Measurements from ENCODE around the gene FKBP1A.

DNA sequence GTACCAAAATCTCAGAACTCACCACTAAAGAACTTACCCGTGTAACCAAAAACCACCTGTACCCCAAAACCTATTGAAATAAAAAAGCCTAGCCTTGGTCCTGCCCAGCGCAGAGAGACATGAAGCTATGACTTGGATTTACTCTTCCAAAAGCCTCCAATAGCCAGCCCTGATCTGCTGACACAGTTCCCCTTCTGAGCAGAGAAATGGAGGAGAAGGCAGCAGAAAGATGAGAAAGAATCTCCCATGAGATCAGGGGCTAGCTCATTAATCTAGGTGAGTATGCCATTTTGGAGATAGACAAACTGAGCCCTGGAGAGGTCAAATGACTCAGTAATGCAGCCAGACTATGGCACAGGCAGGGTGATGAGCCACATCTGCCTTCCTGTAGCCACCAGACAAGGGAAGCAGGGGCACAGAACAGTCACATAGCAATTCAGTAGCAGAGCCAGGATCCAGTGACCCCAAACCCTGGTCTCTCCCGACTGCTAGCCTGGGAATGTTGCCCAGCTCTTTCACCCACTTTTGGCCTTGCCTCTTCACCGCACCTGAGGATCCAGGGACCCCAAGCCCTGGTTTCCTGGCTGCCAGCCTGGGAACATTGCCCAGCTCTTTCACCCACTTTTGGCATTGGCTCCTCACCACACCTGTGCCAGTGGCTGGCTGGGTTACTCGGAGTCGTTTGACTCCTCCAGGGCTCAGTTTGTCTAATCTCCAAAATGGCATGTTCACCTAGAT, 56.7 kb downstream of the FKBP1A start:
- TF ChIP-seq, protein P1, sequence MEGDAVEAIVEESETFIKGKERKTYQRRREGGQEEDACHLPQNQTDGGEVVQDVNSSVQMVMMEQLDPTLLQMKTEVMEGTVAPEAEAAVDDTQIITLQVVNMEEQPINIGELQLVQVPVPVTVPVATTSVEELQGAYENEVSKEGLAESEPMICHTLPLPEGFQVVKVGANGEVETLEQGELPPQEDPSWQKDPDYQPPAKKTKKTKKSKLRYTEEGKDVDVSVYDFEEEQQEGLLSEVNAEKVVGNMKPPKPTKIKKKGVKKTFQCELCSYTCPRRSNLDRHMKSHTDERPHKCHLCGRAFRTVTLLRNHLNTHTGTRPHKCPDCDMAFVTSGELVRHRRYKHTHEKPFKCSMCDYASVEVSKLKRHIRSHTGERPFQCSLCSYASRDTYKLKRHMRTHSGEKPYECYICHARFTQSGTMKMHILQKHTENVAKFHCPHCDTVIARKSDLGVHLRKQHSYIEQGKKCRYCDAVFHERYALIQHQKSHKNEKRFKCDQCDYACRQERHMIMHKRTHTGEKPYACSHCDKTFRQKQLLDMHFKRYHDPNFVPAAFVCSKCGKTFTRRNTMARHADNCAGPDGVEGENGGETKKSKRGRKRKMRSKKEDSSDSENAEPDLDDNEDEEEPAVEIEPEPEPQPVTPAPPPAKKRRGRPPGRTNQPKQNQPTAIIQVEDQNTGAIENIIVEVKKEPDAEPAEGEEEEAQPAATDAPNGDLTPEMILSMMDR (IDR thresholded peaks at IDR 0.05), result no peak
- no peak for TF ChIP-seq POLR2A (IDR thresholded peaks at IDR 0.05)
- TF ChIP-seq EP300 (IDR thresholded peaks at IDR 0.05), result no peak
